DND-41 (cell line): ENCODE measurements around the gene ZFHX3.

Source experiments
- EZH2 ChIP-seq: IDR thresholded peaks from 3 replicates; pipeline ENCODE4 v1.6.1; 2012; ENCODE audit warnings: borderline replicate concordance, low read depth, mild to moderate bottlenecking, moderate library complexity, low read length, inconsistent platforms; ENCODE audit not compliant: severe bottlenecking
- TF ChIP-seq, protein P1 (sequence below): IDR thresholded peaks from 2 replicates; pipeline ENCODE4 v1.5.1; 2012; ENCODE audit warnings: borderline replicate concordance, low read length, moderate library complexity, mild to moderate bottlenecking; ENCODE audit not compliant: poor library complexity, severe bottlenecking; ENCODE audit errors: extremely low read depth

DNA sequence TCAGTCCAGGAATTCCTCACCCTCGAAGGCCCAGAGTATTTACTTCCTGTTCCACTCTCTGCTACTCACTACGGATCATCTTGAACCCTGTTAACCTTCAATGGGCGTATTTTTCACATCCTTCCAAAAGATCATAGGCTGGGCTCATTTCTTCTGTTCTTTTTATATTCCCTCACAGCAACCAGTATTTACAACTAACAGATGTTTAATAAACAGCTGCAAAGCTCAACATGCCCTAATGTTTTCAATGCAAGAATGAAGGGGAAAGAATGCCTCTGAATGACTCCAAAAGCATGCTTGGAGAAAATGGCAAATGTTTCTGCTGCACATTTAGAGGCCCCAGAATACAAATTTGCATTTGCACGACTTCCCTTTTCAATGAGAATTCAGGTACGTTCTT lies 174.9 kb downstream of the ZFHX3 start:
- no peak for TF ChIP-seq EZH2
- TF ChIP-seq, protein P1, sequence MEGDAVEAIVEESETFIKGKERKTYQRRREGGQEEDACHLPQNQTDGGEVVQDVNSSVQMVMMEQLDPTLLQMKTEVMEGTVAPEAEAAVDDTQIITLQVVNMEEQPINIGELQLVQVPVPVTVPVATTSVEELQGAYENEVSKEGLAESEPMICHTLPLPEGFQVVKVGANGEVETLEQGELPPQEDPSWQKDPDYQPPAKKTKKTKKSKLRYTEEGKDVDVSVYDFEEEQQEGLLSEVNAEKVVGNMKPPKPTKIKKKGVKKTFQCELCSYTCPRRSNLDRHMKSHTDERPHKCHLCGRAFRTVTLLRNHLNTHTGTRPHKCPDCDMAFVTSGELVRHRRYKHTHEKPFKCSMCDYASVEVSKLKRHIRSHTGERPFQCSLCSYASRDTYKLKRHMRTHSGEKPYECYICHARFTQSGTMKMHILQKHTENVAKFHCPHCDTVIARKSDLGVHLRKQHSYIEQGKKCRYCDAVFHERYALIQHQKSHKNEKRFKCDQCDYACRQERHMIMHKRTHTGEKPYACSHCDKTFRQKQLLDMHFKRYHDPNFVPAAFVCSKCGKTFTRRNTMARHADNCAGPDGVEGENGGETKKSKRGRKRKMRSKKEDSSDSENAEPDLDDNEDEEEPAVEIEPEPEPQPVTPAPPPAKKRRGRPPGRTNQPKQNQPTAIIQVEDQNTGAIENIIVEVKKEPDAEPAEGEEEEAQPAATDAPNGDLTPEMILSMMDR, result no peak
